ENCODE measurements around the gene KLHDC8A.

Gene KLHDC8A

GRCh38 chr1:205294175-205294917 lies 62.4 kb downstream of the KLHDC8A start:
- no peak for DNase-seq

- DNase-seq = no peak
Measured at GRCh38 chr1:205293350-205294074, 63.2 kb downstream of the KLHDC8A start.

GRCh38 chr1:205291596-205291995 lies 65.1 kb downstream of the KLHDC8A start:
- no peak for DNase-seq

- DNase-seq = peak; percentile 68 to 77
Measured at GRCh38 chr1:205287767-205288559, 68.8 kb downstream of the KLHDC8A start.

- no peak for DNase-seq
Measured at GRCh38 chr1:205287076-205287475, 69.6 kb downstream of the KLHDC8A start.

- peak; percentile 78 to 84 for DNase-seq
Measured at GRCh38 chr1:205286335-205286950, 70.3 kb downstream of the KLHDC8A start.
